ENCODE data around the gene MEGF11.

DNA sequence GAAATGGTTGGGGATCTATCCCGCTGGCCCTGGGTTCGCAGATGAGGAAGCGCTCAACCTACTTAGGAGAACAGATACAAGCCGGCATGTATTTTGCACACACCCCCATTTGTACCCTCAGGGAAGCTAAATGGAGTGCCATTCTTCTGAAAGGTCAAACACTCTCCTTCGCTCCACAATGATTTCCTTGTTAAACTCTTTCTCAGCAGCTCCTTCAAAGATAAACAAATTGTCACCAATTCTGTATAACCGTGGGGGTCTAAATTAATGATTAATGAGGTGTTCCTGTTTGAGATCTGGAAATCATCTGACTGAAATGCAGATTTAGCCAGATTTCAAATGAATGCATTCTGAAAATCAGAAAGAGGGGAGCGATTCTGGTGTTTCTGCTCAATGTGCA lies 124.0 kb downstream of the MEGF11 start:
- TF ChIP-seq CTCF (conservative IDR thresholded peaks at IDR 0.05 in 1 of 2, IDR thresholded peaks at IDR 0.05 in 1 of 2; ENCODE audit: low read depth in 1 of 2, low read length in 2 of 2) (no peak), EZH2 (IDR thresholded peaks at IDR 0.05; ENCODE audit: low read length, missing control alignments) (no peak)
